Spleen (tissue), 11 donors: ENCODE data around the gene OR1I1. TPM values are rescaled to one million over a fixed set of nuclear protein-coding genes. Genes with fewer than 3 reads are reported as not detected.

Experiments used
- DNase-seq: peaks from one replicate; pipeline ENCODE4 v3.0.0-alpha.2; 2020
- H3K27ac ChIP-seq, 8 donors: fragments of 200-600 bp; sonication (generic) in 7 of 8; 1 replicate in 4 of 8; 2 replicates in 4 of 8; pipeline versions ENCODE4 v1.5.0 to v1.8.0; 2016 to 2021; ENCODE audit warnings: inconsistent platforms in 4 of 8, mild to moderate bottlenecking in 4 of 8, moderate library complexity in 1 of 8
- H3K27me3 ChIP-seq, 7 donors: fragments of 200-600 bp; sonication (generic) in 6 of 7; replicated peaks in 1 of 7; 1 replicate in 4 of 7; 2 replicates in 3 of 7; pipeline versions ENCODE4 v1.5.0 to v1.8.0; 2016 to 2021; ENCODE audit warnings: inconsistent platforms in 3 of 7, mild to moderate bottlenecking in 1 of 7
- H3K36me3 ChIP-seq, 6 donors: fragments of 200-600 bp; sonication (generic) in 5 of 6; 1 replicate in 4 of 6; 2 replicates in 2 of 6; pipeline versions ENCODE4 v1.5.0 to v1.8.0; 2016 to 2021; ENCODE audit warnings: inconsistent platforms in 2 of 6
- H3K4me1 ChIP-seq, 6 donors: fragments of 200-600 bp; sonication (generic) in 5 of 6; 1 replicate in 3 of 6; 2 replicates in 3 of 6; pipeline versions ENCODE4 v1.5.0 to v1.8.0; 2016 to 2021; ENCODE audit warnings: inconsistent platforms in 3 of 6
- H3K4me3 ChIP-seq, 8 donors: fragments of 200-600 bp; sonication (generic) in 7 of 8; 1 replicate in 4 of 8; 2 replicates in 4 of 8; pipeline versions ENCODE4 v1.5.0 to v1.8.0; 2016 to 2021; ENCODE audit warnings: inconsistent platforms in 4 of 8, mild to moderate bottlenecking in 4 of 8, moderate library complexity in 2 of 8
- H3K9me3 ChIP-seq, 8 donors: fragments of 200-600 bp; sonication (generic) in 7 of 8; 1 replicate in 4 of 8; 2 replicates in 4 of 8; pipeline versions ENCODE4 v1.5.0 to v1.8.0; 2016 to 2021; ENCODE audit warnings: inconsistent platforms in 4 of 8
- CTCF ChIP-seq, 11 experiments: fragments of 200-600 bp in 7 of 11; fragments of 450-650 bp in 4 of 11; sonication (generic) in 4 of 11; IDR thresholded peaks in 8 of 11; conservative IDR thresholded peaks in 3 of 11; 1 replicate in 7 of 11; 2 replicates in 4 of 11; pipeline versions ENCODE4 v1.4.0 to v1.8.0; 2016 to 2021; ENCODE audit warnings: antibody characterized with exemption in 11 of 11, inconsistent platforms in 4 of 11, mild to moderate bottlenecking in 1 of 11
- POLR2A ChIP-seq, 3 donors: fragments of 450-650 bp; IDR thresholded peaks; one replicate each; pipeline ENCODE4 v1.5.1; 2017; ENCODE audit warnings: antibody characterized with exemption in 3 of 3, mild to moderate bottlenecking in 1 of 3
- POLR2AphosphoS5 ChIP-seq, 3 donors: sonication (generic); formaldehyde crosslinking; IDR thresholded peaks; one replicate each; pipeline ENCODE4 v1.5.1; 2017; ENCODE audit warnings: antibody characterized with exemption in 3 of 3
- WGBS, 5 donors: extraction: QIAGEN DNeasy Blood & Tissue Kit in 3 of 5; methylation state at CpG; one replicate each; pipeline versions ENCODE4 v1.1.5 to v1.1.7; 2013 to 2018; 5-methylcytosine and 5-hydroxymethylcytosine counted together
- intact Hi-C: fragments of 100-400 bp; cut with DNase I; formaldehyde crosslinking; loops from one replicate; pipeline ENCODE4 v1.15.0; 2023; ENCODE audit warnings: low total_unique reads
- polyA plus RNA-seq, 3 donors: library from polyadenylated mRNA; stranded (reverse); fragments of 200-250 nt; gene quantifications; one replicate each; pipeline ENCODE4 v1.2.1, GENCODE V29; 2013
- total RNA-seq, 7 donors: library from RNA; depleted of rRNA in 3 of 7; stranded (reverse); fragments of >200 nt in 3 of 7; fragmentation: NEBNext Ultra II Directional in 4 of 7; extraction: Animal tissue kit (Norgen Biotek cat#: 25700) in 4 of 7; gene quantifications; one replicate each; pipeline versions ENCODE4 v1.1.0 to v1.2.1, GENCODE V29; 2016 to 2021
- donor health status: healthy with polysubstance abuse.
- donor health status: DM: no; HTN: no; CAD: no; lungs with moderate emphysema.
- donor health status: DM: no; HTN: no; CAD: no.
- donor health status: Bipolar disorder and iron deficiency.
- donor health status: healthy.
- donor health status: DM: no; HTN: no; CAD: no.
- donor health status: DM: yes; HTN: yes; CAD: no.

Gene OR1I1
- total and polyA plus RNA-seq, 10 donors: 0.06 TPM; not detected in 9

GRCh38 chr19:15042003-15042402, 40.0 kb upstream of the OR1I1 start:
- no peak overlapping the region for H3K27ac ChIP-seq
- H3K4me1 ChIP-seq: no peaks in the 10 kb centered on the region
- no peak for TF ChIP-seq POLR2A (IDR thresholded peaks at IDR 0.05)
- no peak for TF ChIP-seq POLR2AphosphoS5 (IDR thresholded peaks at IDR 0.05)
- TF ChIP-seq CTCF (IDR thresholded peaks at IDR 0.05 in 8 of 11, conservative IDR thresholded peaks at IDR 0.05 in 3 of 11): no peak
- no peak overlapping the region for H3K4me3 ChIP-seq
- WGBS, 5 donors: 71 to 88% (median 81%) methylated on average over 1 of the region's 1 CpG
- no peak for DNase-seq
- no peaks in the 10 kb centered on the region for H3K9me3 ChIP-seq
- H3K27me3 ChIP-seq: peaks cover 0 to 61% (median 5%) of the 10 kb centered on the region in 7 donors
- no peaks in the 10 kb centered on the region for H3K36me3 ChIP-seq
- intact Hi-C loops: no loop called here

- intact Hi-C loops: no loop called here
- H3K27ac ChIP-seq: no peak overlapping the region
- no peaks in the 10 kb centered on the region for H3K9me3 ChIP-seq
- DNase-seq: no peak
- H3K4me1 ChIP-seq: no peaks in the 10 kb centered on the region
- no peak for TF ChIP-seq POLR2AphosphoS5 (IDR thresholded peaks at IDR 0.05)
- TF ChIP-seq POLR2A (IDR thresholded peaks at IDR 0.05): no peak
- no peak for TF ChIP-seq CTCF (IDR thresholded peaks at IDR 0.05 in 8 of 11, conservative IDR thresholded peaks at IDR 0.05 in 3 of 11)
- H3K4me3 ChIP-seq: no peak overlapping the region
- 87 to 96% (median 88%) methylated on average over 2 of the region's 2 CpGs for WGBS, 5 donors
- H3K27me3 ChIP-seq: peaks cover 0 to 66% (median 5%) of the 10 kb centered on the region in 7 donors
- H3K36me3 ChIP-seq: no peaks in the 10 kb centered on the region
Observed at GRCh38 chr19:15042826-15043225, 39.2 kb upstream of the OR1I1 start.

- no peak for TF ChIP-seq POLR2AphosphoS5 (IDR thresholded peaks at IDR 0.05)
- no peak for TF ChIP-seq POLR2A (IDR thresholded peaks at IDR 0.05)
- no peak for TF ChIP-seq CTCF (IDR thresholded peaks at IDR 0.05 in 8 of 11, conservative IDR thresholded peaks at IDR 0.05 in 3 of 11)
- H3K9me3 ChIP-seq: no peaks in the 10 kb centered on the region
- H3K27me3 ChIP-seq: peaks cover 0 to 70% (median 5%) of the 10 kb centered on the region in 7 donors
- no peaks in the 10 kb centered on the region for H3K4me1 ChIP-seq
- no peaks in the 10 kb centered on the region for H3K36me3 ChIP-seq
- no peak overlapping the region for H3K4me3 ChIP-seq
- intact Hi-C loops: no loop called here
- no peak for DNase-seq
- H3K27ac ChIP-seq: no peak overlapping the region
- WGBS, 5 donors: 56 to 87% (median 77%) methylated on average over 3 of the region's 3 CpGs
Observed at GRCh38 chr19:15045506-15045905, 36.5 kb upstream of the OR1I1 start.

GRCh38 chr19:15047680-15048079, 34.3 kb upstream of the OR1I1 start:
- Histone ChIP-seq H3K9me3 (peaks cover 0 to 2% (median 0%) of the 10 kb centered on the region in 8 donors), H3K27me3 (peaks cover 0 to 66% (median 5%) of the 10 kb centered on the region in 7 donors), H3K36me3 (no peaks in the 10 kb centered on the region), H3K27ac (no peak overlapping the region), H3K4me3 (no peak overlapping the region), H3K4me1 (no peaks in the 10 kb centered on the region)
- 52 to 87% (median 60%) methylated on average over 11 of the region's 11 CpGs for WGBS, 5 donors
- intact Hi-C loops: no loop called here
- DNase-seq: no peak
- TF ChIP-seq POLR2AphosphoS5 (IDR thresholded peaks at IDR 0.05) (no peak), CTCF (IDR thresholded peaks at IDR 0.05 in 8 of 11, conservative IDR thresholded peaks at IDR 0.05 in 3 of 11) (no peak), POLR2A (IDR thresholded peaks at IDR 0.05) (no peak)
